ENCODE data around the gene RABL6. TPM values are rescaled to one million over a fixed set of nuclear protein-coding genes. Genes with fewer than 3 reads are reported as not detected.

Gene RABL6
- total RNA-seq, 2 donors from 2014 or later, result 159 to 206 TPM

GRCh38 chr9:136848393-136849037 is 40.8 kb downstream of the RABL6 start:
- Histone ChIP-seq H3K36me3 (ENCODE audit: control insufficient read depth, insufficient read depth, low read length) (peaks cover 10% of the 10 kb centered on the region), H3K27ac (ENCODE audit: low read depth, low read length) (peak overlapping the region; percentile 89), H3K27me3 (ENCODE audit: control insufficient read depth, insufficient read depth, low read length, poor library complexity, severe bottlenecking) (no peaks in the 10 kb centered on the region), H3K4me3 (ENCODE audit: low read length) (peak overlapping the region; percentile 93), H3K9ac (ENCODE audit: extremely low read depth, low read length, poor library complexity, severe bottlenecking) (peak overlapping the region; percentile 74), H3K9me3 (ENCODE audit: control insufficient read depth, low read length) (no peaks in the 10 kb centered on the region), H3K4me1 (ENCODE audit: control insufficient read depth, insufficient read depth, low read length) (peaks cover 8% of the 10 kb centered on the region)
- H3K27me3 Mint-ChIP-seq (ENCODE audit: insufficient read depth), result peaks cover 31% of the 10 kb centered on the region
- peaks cover 12% of the 10 kb centered on the region for H3K9me3 Mint-ChIP-seq
- no peak for TF ChIP-seq CTCF (conservative IDR thresholded peaks at IDR 0.05)
- peak overlapping the region; percentile 78 for H3K4me3 Mint-ChIP-seq
- H3K4me1 Mint-ChIP-seq, result peaks cover 2% of the 10 kb centered on the region
- WGBS, 2 experiments (ENCODE audit: insufficient coverage in 1 of 2, insufficient read length in 1 of 2), result 0% methylated on average over 6 to 49 of the region's 53 CpGs
- H3K27ac Mint-ChIP-seq, result peak overlapping the region; percentile 88
- DNase-seq, result peak; percentile 86
- H3K36me3 Mint-ChIP-seq (ENCODE audit: low read depth), result no peaks in the 10 kb centered on the region

GRCh38 chr9:136849038-136849959 is 41.6 kb downstream of the RABL6 start, which contains the start of gene PHPT1:
Gene PHPT1 (plus strand): TSS chr9:136849409. CDS start chr9:136849431, 22 bp downstream.
- 0 to 1% methylated on average over 30 to 77 of the region's 77 CpGs for WGBS, 2 experiments (ENCODE audit: insufficient coverage in 1 of 2, insufficient read length in 1 of 2)

More at GRCh38 chr9:136849038-136849959, 41.6 kb downstream of the RABL6 start, which contains the start of gene PHPT1:
- peak within 1 kb of the TSS; percentile 78 for H3K4me3 Mint-ChIP-seq
- peaks cover 8% of the 10 kb centered on the region for H3K4me1 ChIP-seq (ENCODE audit: control insufficient read depth, insufficient read depth, low read length)
- H3K36me3 ChIP-seq (ENCODE audit: control insufficient read depth, insufficient read depth, low read length), result peaks cover 10% of the 10 kb centered on the region
- peak within 1 kb of the TSS; percentile 74 for H3K9ac ChIP-seq (ENCODE audit: extremely low read depth, low read length, poor library complexity, severe bottlenecking)
- DNase-seq, result peak; percentile 99
- H3K4me1 Mint-ChIP-seq, result peaks cover 2% of the 10 kb centered on the region
- peak within 1 kb of the TSS; percentile 93 for H3K4me3 ChIP-seq (ENCODE audit: low read length)
- peaks cover 12% of the 10 kb centered on the region for H3K9me3 Mint-ChIP-seq
- no peak for TF ChIP-seq CTCF (conservative IDR thresholded peaks at IDR 0.05)
- H3K27ac ChIP-seq (ENCODE audit: low read depth, low read length), result peak within 1 kb of the TSS; percentile 89
- H3K27ac Mint-ChIP-seq, result peak within 1 kb of the TSS; percentile 94
- H3K27me3 Mint-ChIP-seq (ENCODE audit: insufficient read depth), result peaks cover 25% of the 10 kb centered on the region
- H3K9me3 ChIP-seq (ENCODE audit: control insufficient read depth, low read length), result no peaks in the 10 kb centered on the region
- no peaks in the 10 kb centered on the region for H3K36me3 Mint-ChIP-seq (ENCODE audit: low read depth)
- H3K27me3 ChIP-seq (ENCODE audit: control insufficient read depth, insufficient read depth, low read length, poor library complexity, severe bottlenecking), result no peaks in the 10 kb centered on the region

All from endodermal cell (in vitro differentiated cells).